BLaER1 (cell line): ENCODE data around the gene CEACAM18.
"Not testable (repeated sequence)": the region's sequence is repeated elsewhere in the genome, so short reads cannot be mapped to it uniquely, and the experiment has no call there.

Experiments used
- H3K27ac ChIP-seq: shearing (Covaris generic); formaldehyde crosslinking; 2 replicates; pipeline ENCODE4 v1.8.1; 2022
- H3K27me3 ChIP-seq: shearing (Covaris generic); formaldehyde crosslinking; 2 replicates; pipeline ENCODE4 v1.8.1; 2022
- H3K36me3 ChIP-seq: shearing (Covaris generic); formaldehyde crosslinking; 2 replicates; pipeline ENCODE4 v1.8.1; 2022
- H3K4me1 ChIP-seq: shearing (Covaris generic); formaldehyde crosslinking; 2 replicates; pipeline ENCODE4 v1.8.1; 2022
- H3K4me2 ChIP-seq: shearing (Covaris generic); formaldehyde crosslinking; 2 replicates; pipeline ENCODE4 v1.8.1; 2022
- H3K4me3 ChIP-seq: shearing (Covaris generic); formaldehyde crosslinking; 2 replicates; pipeline ENCODE4 v1.8.1; 2022
- H3K9ac ChIP-seq: shearing (Covaris generic); formaldehyde crosslinking; 2 replicates; pipeline ENCODE4 v1.8.1; 2022
- H3K9me3 ChIP-seq: shearing (Covaris generic); formaldehyde crosslinking; 2 replicates; pipeline ENCODE4 v1.8.1; 2022
- H4K20me1 ChIP-seq: shearing (Covaris generic); formaldehyde crosslinking; 2 replicates; pipeline ENCODE4 v1.8.1; 2022
- Cebpa-rat ChIP-seq: shearing (Covaris generic); IDR thresholded peaks from 2 replicates; pipeline ENCODE4 v1.8.1; 2022

CEACAM18 gene

GRCh38 chr19:51490676-51491075 is 12.3 kb downstream of the CEACAM18 start:
- no peaks in the 10 kb centered on the region for H3K27me3 ChIP-seq
- no peaks in the 10 kb centered on the region for H3K4me1 ChIP-seq
- TF ChIP-seq Cebpa-rat = no peak
- no peaks in the 10 kb centered on the region for H3K9me3 ChIP-seq
- no peak overlapping the region for H3K27ac ChIP-seq
- H3K9ac ChIP-seq = no peak overlapping the region
- no peaks in the 10 kb centered on the region for H4K20me1 ChIP-seq
- no peak overlapping the region for H3K4me3 ChIP-seq
- H3K4me2 ChIP-seq = no peak overlapping the region
- H3K36me3 ChIP-seq = no peaks in the 10 kb centered on the region

- H3K27me3 ChIP-seq = no peaks in the 10 kb centered on the region
- H3K9me3 ChIP-seq = no peaks in the 10 kb centered on the region
- H3K4me1 ChIP-seq = no peaks in the 10 kb centered on the region
- no peak overlapping the region for H3K27ac ChIP-seq
- no peak overlapping the region for H3K9ac ChIP-seq
- H3K36me3 ChIP-seq = no peaks in the 10 kb centered on the region
- TF ChIP-seq Cebpa-rat = no peak
- no peaks in the 10 kb centered on the region for H4K20me1 ChIP-seq
- no peak overlapping the region for H3K4me2 ChIP-seq
- H3K4me3 ChIP-seq = no peak overlapping the region
Measured at GRCh38 chr19:51491586-51491985, 13.2 kb downstream of the CEACAM18 start.

- Histone ChIP-seq H4K20me1 (no peaks in the 10 kb centered on the region), H3K27ac (no peak overlapping the region), H3K9me3 (no peaks in the 10 kb centered on the region), H3K36me3 (no peaks in the 10 kb centered on the region), H3K27me3 (no peaks in the 10 kb centered on the region), H3K4me3 (no peak overlapping the region), H3K9ac (no peak overlapping the region), H3K4me1 (no peaks in the 10 kb centered on the region), H3K4me2 (no peak overlapping the region)
- no peak for TF ChIP-seq Cebpa-rat
Measured at GRCh38 chr19:51493776-51494175, 15.4 kb downstream of the CEACAM18 start.

- Histone ChIP-seq H3K9me3 (no peaks in the 10 kb centered on the region), H3K36me3 (no peaks in the 10 kb centered on the region), H3K4me1 (peaks cover 15% of the 10 kb centered on the region), H3K27me3 (no peaks in the 10 kb centered on the region), H3K9ac (no peak overlapping the region), H3K4me2 (no peak overlapping the region), H3K27ac (no peak overlapping the region), H4K20me1 (no peaks in the 10 kb centered on the region), H3K4me3 (no peak overlapping the region)
- no peak for TF ChIP-seq Cebpa-rat
Measured at GRCh38 chr19:51497666-51498065, 19.3 kb downstream of the CEACAM18 start.

GRCh38 chr19:51500931-51501330 is 22.6 kb downstream of the CEACAM18 start:
- H3K27me3 ChIP-seq = not testable (repeated sequence)

GRCh38 chr19:51501594-51502263 is 23.4 kb downstream of the CEACAM18 start, which contains the start of gene SIGLEC12:
TSS of gene SIGLEC12 (minus strand) at chr19:51501800. CDS start at chr19:51501733, 67 bp downstream.
- no peak within 1 kb of the TSS for H3K27ac ChIP-seq
- no peaks in the 10 kb centered on the region for H3K27me3 ChIP-seq
- H3K9me3 ChIP-seq = no peaks in the 10 kb centered on the region
- no peak within 1 kb of the TSS for H3K9ac ChIP-seq
- no peak for TF ChIP-seq Cebpa-rat
- no peaks in the 10 kb centered on the region for H4K20me1 ChIP-seq
- H3K36me3 ChIP-seq = no peaks in the 10 kb centered on the region
- no peak within 1 kb of the TSS for H3K4me3 ChIP-seq
- H3K4me1 ChIP-seq = peaks cover 15% of the 10 kb centered on the region
- H3K4me2 ChIP-seq = peak within 1 kb of the TSS; percentile 69

More at GRCh38 chr19:51500931-51501330, 22.6 kb downstream of the CEACAM18 start:
- H4K20me1 ChIP-seq, H3K27ac ChIP-seq, H3K36me3 ChIP-seq, H3K4me3 ChIP-seq, H3K9ac ChIP-seq, H3K9me3 ChIP-seq: not testable (repeated sequence)
- Histone ChIP-seq H3K4me1 (peaks cover 15% of the 10 kb centered on the region), H3K4me2 (peak overlapping the region; percentile 69; the same call in 1 of the 2 replicates)

- H3K27ac ChIP-seq = no peak overlapping the region
- H4K20me1 ChIP-seq = no peaks in the 10 kb centered on the region
- H3K4me3 ChIP-seq = no peak overlapping the region
- H3K9ac ChIP-seq = no peak overlapping the region
- no peaks in the 10 kb centered on the region for H3K27me3 ChIP-seq
- H3K9me3 ChIP-seq = no peaks in the 10 kb centered on the region
- H3K4me1 ChIP-seq = peaks cover 15% of the 10 kb centered on the region
- no peak for TF ChIP-seq Cebpa-rat
- H3K4me2 ChIP-seq = no peak overlapping the region
- H3K36me3 ChIP-seq = no peaks in the 10 kb centered on the region
Measured at GRCh38 chr19:51503286-51503817, 25.0 kb downstream of the CEACAM18 start.

GRCh38 chr19:51503896-51504295 is 25.6 kb downstream of the CEACAM18 start:
- H3K9ac ChIP-seq = no peak overlapping the region
- no peak overlapping the region for H3K4me2 ChIP-seq
- H4K20me1 ChIP-seq = no peaks in the 10 kb centered on the region
- H3K27me3 ChIP-seq = no peaks in the 10 kb centered on the region
- no peak overlapping the region for H3K4me3 ChIP-seq
- no peak for TF ChIP-seq Cebpa-rat
- no peaks in the 10 kb centered on the region for H3K36me3 ChIP-seq
- H3K9me3 ChIP-seq = no peaks in the 10 kb centered on the region
- peaks cover 15% of the 10 kb centered on the region for H3K4me1 ChIP-seq
- H3K27ac ChIP-seq = no peak overlapping the region

GRCh38 chr19:51505904-51506303 is 27.6 kb downstream of the CEACAM18 start:
- no peak overlapping the region for H3K27ac ChIP-seq
- H3K27me3 ChIP-seq = no peaks in the 10 kb centered on the region
- no peaks in the 10 kb centered on the region for H3K36me3 ChIP-seq
- H4K20me1 ChIP-seq = no peaks in the 10 kb centered on the region
- no peak overlapping the region for H3K4me3 ChIP-seq
- no peak overlapping the region for H3K4me2 ChIP-seq
- no peak for TF ChIP-seq Cebpa-rat
- H3K4me1 ChIP-seq = peaks cover 14% of the 10 kb centered on the region
- H3K9me3 ChIP-seq = no peaks in the 10 kb centered on the region
- H3K9ac ChIP-seq = no peak overlapping the region

GRCh38 chr19:51507192-51507591 is 28.9 kb downstream of the CEACAM18 start:
- Histone ChIP-seq H3K27me3 (no peaks in the 10 kb centered on the region), H3K36me3 (no peaks in the 10 kb centered on the region), H3K9me3 (no peaks in the 10 kb centered on the region), H3K4me2 (no peak overlapping the region), H3K27ac (no peak overlapping the region), H4K20me1 (no peaks in the 10 kb centered on the region), H3K9ac (no peak overlapping the region), H3K4me3 (no peak overlapping the region), H3K4me1 (peaks cover 2% of the 10 kb centered on the region; the same call in 1 of the 2 replicates)
- TF ChIP-seq Cebpa-rat = no peak

- H4K20me1 ChIP-seq = no peaks in the 10 kb centered on the region
- no peaks in the 10 kb centered on the region for H3K36me3 ChIP-seq
- no peaks in the 10 kb centered on the region for H3K9me3 ChIP-seq
- H3K27ac ChIP-seq = no peak overlapping the region
- H3K9ac ChIP-seq = no peak overlapping the region
- TF ChIP-seq Cebpa-rat = no peak
- no peak overlapping the region for H3K4me2 ChIP-seq
- no peak overlapping the region for H3K4me3 ChIP-seq
- no peaks in the 10 kb centered on the region for H3K27me3 ChIP-seq
- no peaks in the 10 kb centered on the region for H3K4me1 ChIP-seq
Measured at GRCh38 chr19:51507640-51508058, 29.3 kb downstream of the CEACAM18 start.
